Glomerular endothelial cell (primary cell): ENCODE data around the gene KIF20A. TPM values are rescaled to one million over a fixed set of nuclear protein-coding genes. Genes with fewer than 3 reads are reported as not detected.
"Not testable (repeated sequence)": the region's sequence is repeated elsewhere in the genome, so short reads cannot be mapped to it uniquely, and the experiment has no call there.

Experiments used
- DNase-seq: peaks from one replicate; pipeline ENCODE4 v3.0.0-alpha.2; 2011; ENCODE audit warnings: low read depth, low spot score; ENCODE audit errors: extremely low read depth
- total RNA-seq: library from RNA; depleted of rRNA; stranded (reverse); fragments of >200 nt; gene quantifications from 2 replicates; pipeline ENCODE4 v1.2.3, GENCODE V29; 2015

The KIF20A gene
- total RNA-seq, 1 donor from 2014 or later: 13.6 TPM

DNA sequence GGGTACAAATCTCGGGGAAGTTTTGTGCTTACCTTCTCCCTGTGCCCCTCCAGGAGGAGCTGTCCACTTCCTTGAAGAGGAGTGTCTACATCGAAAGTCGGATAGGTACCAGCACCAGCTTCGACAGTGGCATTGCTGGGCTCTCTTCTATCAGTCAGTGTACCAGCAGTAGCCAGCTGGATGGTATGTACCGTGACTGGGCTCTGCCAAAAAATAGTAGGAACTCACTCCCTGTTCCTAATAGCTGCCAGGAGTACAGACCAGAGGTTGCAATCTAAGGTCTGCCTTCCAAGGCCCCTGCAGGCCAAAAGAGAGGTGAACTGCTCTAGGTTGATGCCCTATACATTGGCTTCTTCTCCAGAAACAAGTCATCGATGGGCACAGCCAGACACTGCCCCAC, 3.9 kb downstream of the KIF20A start:
- DNase-seq: no peak

DNA sequence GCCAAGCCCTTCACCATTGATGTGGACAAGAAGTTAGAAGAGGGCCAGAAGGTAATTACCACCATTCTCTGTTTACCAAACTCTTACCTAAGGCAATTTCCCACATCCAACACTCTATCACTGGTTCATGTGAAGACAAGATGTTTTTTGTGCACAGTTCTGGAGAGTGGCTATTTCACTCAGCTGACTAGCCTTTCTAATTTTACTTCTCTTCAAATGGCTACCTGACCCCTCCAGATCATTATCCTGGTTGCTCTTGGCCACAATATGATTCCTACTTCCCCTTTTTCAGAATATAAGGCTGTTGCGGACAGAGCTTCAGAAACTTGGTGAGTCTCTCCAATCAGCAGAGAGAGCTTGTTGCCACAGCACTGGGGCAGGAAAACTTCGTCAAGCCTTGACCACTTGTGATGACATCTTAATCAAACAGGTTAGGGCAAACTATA, 7.1 kb downstream of the KIF20A start:
- no peak for DNase-seq

DNA sequence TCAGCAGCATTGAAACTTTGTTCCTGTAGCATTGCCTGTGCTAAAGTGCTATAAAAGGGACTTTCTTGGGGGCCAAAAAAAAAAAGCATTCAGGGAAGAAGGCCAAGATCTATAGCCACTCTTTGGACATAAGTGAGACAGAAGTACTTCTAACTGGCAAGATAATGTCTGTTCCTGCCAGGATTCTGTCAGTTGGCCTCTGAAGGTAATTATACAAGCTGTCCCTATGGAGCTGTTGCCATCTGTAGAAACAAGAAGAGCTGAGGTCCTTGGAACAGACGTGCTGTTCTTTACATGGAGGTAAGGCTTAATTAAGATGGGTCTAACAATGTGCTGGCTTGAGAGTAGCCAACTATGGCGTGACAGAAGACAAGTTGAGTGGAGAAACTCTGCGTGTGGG, 9.7 kb downstream of the KIF20A start:
- no peak for DNase-seq

DNA sequence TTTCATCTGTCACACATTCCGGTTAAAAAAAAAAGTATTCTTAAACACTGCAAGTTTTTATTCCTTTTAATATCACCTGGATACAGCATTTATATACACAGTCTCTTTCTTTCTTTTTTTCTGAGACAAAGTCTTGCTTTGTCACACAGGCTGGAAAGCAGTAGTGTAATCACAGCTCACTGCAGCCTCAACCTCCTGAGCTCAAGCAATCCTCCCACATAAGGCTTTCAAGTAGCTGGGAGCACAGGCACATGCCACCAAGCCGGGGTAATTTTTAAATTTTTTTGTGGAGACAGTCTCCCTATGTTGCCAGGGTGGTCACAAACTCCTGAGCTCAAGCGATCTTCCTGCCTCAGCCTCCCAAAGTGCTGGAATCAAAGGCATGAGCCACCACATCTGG, 13.9 kb downstream of the KIF20A start:
- no peak for DNase-seq

DNA sequence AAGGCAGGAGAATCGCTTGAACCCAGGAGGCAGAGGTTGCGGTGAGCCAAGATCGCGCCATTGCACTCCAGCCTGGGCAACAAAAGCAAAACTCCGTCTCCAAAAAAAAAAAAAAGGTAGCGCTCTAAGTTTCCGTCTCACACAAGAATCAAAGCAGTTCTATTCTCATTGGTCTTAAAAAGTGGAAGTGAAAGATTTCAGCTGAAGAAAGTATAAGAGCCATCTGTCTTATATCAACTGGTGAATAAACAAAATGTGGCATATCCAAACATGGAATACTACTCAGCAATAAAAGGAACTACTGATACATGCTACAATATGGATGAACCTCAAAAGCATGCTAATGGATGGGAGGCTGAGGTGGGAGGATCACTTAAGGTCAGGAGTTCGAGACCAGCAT, 14.9 kb downstream of the KIF20A start:
- not testable (repeated sequence) for DNase-seq

DNA sequence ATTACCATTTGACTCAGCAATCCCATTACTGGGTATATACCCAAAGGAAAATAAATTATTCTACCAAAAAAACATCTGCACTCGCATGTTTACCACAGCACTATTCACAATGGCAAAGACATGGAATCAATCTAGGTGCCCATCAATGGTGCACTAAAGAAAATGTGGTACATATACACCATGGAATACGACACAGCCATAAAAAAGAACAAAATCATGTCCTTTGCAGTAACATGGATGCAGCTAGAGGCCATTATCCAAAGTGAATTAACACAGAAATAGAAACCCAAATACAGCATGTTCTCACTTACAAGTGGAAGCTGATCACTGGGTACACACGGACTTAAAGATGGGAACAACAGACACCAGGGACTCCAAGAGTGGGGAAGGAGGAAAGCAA, 32.1 kb downstream of the KIF20A start:
- no peak for DNase-seq

DNA sequence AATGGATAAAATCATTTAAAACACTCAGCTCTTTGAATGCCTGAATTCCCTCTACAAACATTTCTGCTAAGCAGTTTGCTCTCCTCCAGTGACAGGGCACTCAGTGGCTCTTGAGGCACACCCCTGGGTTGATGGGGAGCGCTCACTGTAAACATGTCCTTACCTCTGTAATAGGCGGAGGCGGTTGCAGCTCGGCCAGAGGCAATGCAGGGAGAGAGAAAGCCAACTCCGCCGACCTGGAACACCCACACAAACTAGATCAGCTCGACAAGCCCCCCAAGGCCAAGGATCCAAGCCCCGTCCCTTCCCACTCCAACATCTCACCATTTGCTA, 33.9 kb downstream of the KIF20A start:
- DNase-seq: no peak

DNA sequence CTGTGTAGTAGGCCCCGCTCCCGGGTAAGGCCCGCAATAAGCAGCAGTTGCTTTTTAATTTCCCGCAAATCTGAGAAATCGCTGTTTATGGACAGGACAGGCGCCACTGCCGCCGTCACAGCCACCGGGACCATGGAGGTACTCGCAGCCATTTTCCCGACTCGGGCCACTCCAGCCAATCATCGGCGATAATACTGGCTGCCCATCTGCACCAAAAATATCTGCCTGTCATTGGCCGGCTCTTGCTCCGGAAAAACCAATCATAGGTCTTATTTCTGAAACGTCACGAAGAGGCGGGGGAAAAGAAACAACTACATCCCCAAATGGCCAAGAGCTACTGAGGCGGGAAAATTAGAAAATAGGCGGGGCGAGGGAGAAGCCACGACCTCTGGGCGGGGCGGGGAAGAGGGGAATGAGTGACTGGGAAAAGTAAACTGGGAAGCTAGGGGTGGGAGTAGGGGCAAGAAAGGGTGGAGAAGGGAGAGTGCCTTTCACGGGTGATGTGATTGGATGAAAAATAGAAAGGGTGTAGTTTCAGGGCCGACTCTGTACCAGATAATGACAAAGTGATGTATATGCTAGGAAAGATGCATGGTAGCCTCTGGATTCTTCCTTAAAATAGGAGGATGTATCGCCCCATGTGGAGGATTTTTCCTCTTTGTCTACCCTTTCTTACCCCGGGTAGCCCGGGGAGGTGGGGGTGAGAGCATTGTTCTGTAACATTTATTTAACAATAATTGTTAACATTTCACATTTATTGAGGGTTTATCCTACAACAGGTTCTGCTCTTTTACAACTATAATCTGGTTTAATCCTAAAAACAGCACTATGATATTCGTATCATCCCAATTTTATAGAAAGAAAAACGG, 34.5 kb downstream of the KIF20A start, which contains the start of gene CDC23:
Gene CDC23 (minus strand): TSS at position 163 of the 869 bp plus-strand sequence. CDS start 11 bp downstream, at position 152.
- peak; percentile 93 for DNase-seq

DNA sequence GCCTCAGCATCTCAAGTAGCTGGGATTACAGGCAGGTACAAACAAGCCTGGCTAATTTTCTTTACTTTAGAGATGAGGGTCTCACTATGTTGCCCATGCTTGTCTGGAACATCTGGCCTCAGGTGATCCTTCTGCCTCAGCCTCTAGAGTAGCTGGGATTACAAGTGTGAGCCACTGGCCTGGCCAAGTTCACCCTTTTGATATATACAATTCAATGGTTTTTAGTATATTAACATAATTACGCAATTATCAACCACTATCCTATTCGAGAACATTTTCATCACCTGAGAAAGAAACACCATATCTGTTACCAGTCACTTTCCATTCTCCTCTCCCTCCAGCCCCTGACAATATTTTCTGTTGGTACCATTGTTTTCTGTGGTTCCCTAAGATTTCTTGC, 37.9 kb downstream of the KIF20A start:
- no peak for DNase-seq

DNA sequence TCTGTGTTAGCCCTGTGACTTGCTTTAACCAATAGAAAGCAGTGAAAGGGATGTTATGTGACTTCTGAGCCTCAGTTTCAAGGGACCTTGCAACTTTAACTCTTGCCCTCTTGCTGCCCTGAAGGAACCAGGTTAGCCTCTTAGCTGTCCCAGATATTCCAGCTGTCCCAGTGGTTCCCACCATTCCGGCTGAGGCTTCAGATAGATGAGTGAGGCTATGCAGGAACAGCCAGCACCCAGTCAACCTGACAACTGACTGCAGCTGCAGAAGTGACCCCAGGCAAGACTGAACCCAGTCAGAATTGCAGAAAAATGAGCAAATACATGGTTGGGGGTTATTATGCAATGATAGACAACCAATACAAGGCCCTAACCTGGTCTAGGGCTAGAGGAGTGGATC, 44.6 kb downstream of the KIF20A start:
- no peak for DNase-seq

DNA sequence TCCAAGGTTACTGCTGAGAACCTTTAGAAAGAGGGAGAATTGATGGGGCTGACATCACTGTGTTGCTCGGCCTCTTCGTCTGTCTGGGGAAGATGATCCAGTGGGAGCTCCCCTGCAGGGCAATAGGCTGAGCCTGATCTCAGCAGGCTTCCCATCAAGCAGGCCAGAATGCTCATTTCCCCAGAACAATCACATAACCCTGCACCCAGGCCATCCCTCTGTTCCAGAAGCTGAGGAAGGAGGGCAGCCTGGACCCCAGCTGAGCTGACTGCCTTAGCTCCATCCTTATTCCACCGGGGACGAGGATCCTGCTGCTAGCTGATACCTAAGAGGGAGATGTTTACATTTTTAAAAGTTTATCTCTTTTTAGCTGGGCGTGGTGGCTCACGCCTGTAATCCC, 45.8 kb downstream of the KIF20A start:
- DNase-seq: no peak

DNA sequence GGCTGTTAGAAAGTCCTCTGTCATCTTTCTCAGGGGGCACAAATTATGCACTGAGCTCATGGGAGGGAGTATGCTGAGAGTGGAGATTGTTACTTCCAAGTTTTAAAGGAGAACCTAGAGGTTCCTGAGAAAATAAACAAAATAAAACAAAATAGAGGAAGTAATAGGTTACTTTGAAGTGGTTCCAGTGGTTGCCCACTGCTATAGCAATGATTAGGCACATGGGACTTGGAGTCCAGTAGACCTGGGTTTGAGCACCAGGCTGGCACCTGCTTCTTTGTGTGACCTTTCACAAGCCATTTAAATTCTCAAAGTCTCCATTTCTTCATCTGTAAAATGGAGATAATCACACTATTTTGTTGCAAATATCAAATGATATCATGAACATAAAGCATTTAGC, 48.0 kb downstream of the KIF20A start:
- no peak for DNase-seq

DNA sequence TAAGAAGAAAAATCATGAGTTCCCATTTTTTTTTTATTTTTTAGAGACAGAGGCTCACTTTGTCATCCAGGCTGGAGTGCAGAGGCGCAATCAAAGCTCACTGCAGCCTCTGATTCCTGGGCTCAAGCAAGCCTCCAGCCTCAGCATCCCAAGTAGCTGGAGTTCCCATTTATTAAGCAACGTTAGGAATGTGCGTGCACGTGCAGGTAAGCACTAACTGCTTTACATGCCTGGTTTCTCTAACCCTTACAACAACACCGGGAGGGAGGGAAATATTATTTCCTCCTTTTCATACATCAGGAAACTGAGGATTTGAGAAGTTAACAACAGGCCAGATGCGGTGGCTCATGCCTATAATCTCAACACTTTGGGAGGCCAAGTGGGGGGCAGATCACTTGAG, 50.5 kb downstream of the KIF20A start:
- DNase-seq: no peak

DNA sequence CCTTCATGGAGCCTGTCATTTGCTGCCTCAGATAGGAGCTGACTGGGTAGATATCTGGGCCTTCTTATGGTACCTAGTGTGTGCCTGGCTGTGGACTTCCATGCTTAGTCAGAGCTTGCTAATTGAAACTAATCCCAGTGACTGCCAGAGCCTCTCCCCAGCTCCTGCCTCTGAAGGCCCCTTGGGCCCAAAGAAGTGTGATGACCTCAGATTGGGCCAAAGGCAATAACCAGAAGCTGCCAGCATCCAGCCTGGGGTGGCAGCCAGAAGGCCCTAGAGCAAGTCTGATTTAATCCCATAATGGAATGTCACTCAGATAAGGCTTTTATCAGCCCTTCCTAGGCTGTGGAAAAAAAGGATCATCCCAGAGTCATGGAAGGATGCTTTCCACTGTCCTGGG, 51.3 kb downstream of the KIF20A start:
- no peak for DNase-seq

DNA sequence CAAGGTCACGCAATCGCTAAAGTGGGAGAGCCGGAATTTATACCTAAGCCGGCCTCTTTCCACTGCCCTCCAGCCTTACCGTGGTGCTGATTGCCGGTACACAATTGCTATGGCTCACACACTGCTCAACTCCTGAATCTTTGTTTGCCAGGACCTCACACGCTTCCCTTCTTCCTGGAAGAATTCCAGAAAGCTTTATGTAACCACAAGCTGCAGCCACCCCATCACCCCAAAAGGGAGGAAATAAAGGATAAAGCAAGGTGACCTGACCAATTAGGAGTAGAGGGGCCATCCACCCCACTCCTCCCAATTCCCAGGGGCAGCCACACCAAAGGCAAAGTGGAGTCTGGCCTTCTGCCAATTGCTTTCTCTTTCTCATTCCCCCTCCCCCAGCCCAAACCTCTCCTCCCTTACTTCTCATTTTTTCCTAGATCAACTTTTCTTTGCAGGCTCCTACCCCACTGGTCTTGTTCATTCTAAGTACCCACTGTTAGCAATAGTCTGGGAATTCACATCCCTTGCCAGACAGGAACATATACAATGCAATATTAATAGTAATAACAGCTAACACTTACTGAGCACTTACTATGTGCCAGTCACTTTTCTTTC, 52.2 kb downstream of the KIF20A start:
- no peak for DNase-seq

DNA sequence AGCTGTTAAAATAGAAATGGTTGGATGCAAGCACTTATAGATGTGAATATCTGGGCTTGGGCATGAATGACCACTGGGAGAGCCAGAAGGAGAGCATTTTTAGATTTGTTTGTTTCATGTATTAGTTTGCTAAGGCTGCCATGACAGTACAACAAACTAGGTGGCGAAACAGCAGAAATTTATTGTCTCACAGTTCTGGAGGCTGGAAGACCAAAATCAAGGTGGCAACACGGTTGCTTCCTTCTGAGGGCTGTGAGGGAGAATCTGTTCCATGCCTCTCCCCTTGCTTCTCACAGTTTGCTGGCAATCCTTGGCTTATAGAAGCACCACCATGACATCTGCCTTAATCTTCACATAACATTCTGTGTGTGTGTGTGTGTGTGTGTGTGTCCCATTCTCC, 54.4 kb downstream of the KIF20A start:
- DNase-seq: no peak

DNA sequence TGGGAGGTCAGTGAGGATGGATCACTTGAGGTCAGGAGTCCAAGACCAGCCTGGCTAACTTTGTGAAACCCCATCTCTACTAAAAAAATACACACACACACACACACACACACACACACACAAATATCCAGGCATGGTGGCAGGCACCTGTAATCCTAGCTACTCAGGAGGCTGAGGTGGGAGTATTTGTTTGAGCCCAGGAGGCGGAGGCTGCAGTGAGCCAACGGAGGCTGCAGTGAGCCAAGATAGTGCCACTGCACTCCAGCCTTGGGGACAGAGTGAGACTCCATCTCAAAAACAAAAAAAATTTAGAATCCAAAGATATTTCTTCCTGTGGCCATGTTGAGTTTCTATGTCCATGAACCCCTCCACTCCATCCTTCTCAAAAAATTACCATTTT, 55.7 kb downstream of the KIF20A start:
- DNase-seq: no peak

Other genes starting within 250 kb of the KIF20A start
- 10.5 and 16.2 TPM in 2 replicates for gene FAM13B, start 146.0 kb upstream of the KIF20A start, total RNA-seq
- not detected in 2 replicates for gene WNT8A, start 95.1 kb upstream of the KIF20A start, total RNA-seq
- 1.4 and 5.8 TPM in 2 replicates for gene NME5, start 39.7 kb upstream of the KIF20A start, total RNA-seq
- 27.3 and 31.5 TPM in 2 replicates for gene BRD8, start 482 bp upstream of the KIF20A start, total RNA-seq
- gene CDC23, start 34.2 kb downstream of the KIF20A start, total RNA-seq: 24.3 and 24.9 TPM in 2 replicates
- not detected in 2 replicates for gene GFRA3, start 95.5 kb downstream of the KIF20A start, total RNA-seq
- gene CDC25C, start 152.7 kb downstream of the KIF20A start, total RNA-seq: 0.97 and 2.9 TPM in 2 replicates
- 26.4 and 30.7 TPM in 2 replicates for gene FAM53C, start 159.2 kb downstream of the KIF20A start, total RNA-seq
- gene KDM3B, start 173.6 kb downstream of the KIF20A start, total RNA-seq: 41.2 and 44.0 TPM in 2 replicates